ENCODE measurements around the gene TP53TG3B. TPM values are rescaled to one million over a fixed set of nuclear protein-coding genes. Genes with fewer than 3 reads are reported as not detected.
"Not testable (repeated sequence)": the region's sequence is repeated elsewhere in the genome, so short reads cannot be mapped to it uniquely, and the experiment has no call there.

The TP53TG3B gene
- total RNA-seq: not detected

- H3K4me1 Mint-ChIP-seq (ENCODE audit: low read depth); H3K36me3 Mint-ChIP-seq (ENCODE audit: insufficient read depth in 2 of 2); H3K27ac Mint-ChIP-seq; H3K27me3 Mint-ChIP-seq (ENCODE audit: low read depth); H3K9me3 Mint-ChIP-seq; ATAC-seq (replicated peaks in 1 of 2); H3K4me3 Mint-ChIP-seq; DNase-seq: not testable (repeated sequence)
These were observed at the start of gene TP53TG3B for GRCh38 chr16:33360541-33360940. Gene TP53TG3B, plus strand, starts transcription at chr16:33360841. Its CDS starts 68 bp downstream, at chr16:33360909.

- not testable (repeated sequence) for H3K27me3 Mint-ChIP-seq (ENCODE audit: low read depth); H3K36me3 Mint-ChIP-seq (ENCODE audit: insufficient read depth in 2 of 2); H3K4me1 Mint-ChIP-seq (ENCODE audit: low read depth); ATAC-seq (replicated peaks in 1 of 2); H3K4me3 Mint-ChIP-seq; H3K27ac Mint-ChIP-seq; H3K9me3 Mint-ChIP-seq
- DNase-seq: peak; percentile 25 to 31
These were observed 24.2 kb upstream of the TP53TG3B start for GRCh38 chr16:33336226-33337012.

GRCh38 chr16:33337627-33338542, 22.8 kb upstream of the TP53TG3B start:
- DNase-seq: peak; percentile 6 to 11

GRCh38 chr16:33338543-33338951, 22.1 kb upstream of the TP53TG3B start:
- not testable (repeated sequence) for H3K4me3 Mint-ChIP-seq; H3K36me3 Mint-ChIP-seq (ENCODE audit: insufficient read depth in 2 of 2); ATAC-seq (replicated peaks in 1 of 2); H3K9me3 Mint-ChIP-seq; H3K27me3 Mint-ChIP-seq (ENCODE audit: low read depth); H3K4me1 Mint-ChIP-seq (ENCODE audit: low read depth); DNase-seq; H3K27ac Mint-ChIP-seq

More at GRCh38 chr16:33337627-33338542, 22.8 kb upstream of the TP53TG3B start:
- not testable (repeated sequence) for H3K4me1 Mint-ChIP-seq (ENCODE audit: low read depth); ATAC-seq (replicated peaks in 1 of 2); H3K36me3 Mint-ChIP-seq (ENCODE audit: insufficient read depth in 2 of 2); H3K9me3 Mint-ChIP-seq; H3K27ac Mint-ChIP-seq; H3K27me3 Mint-ChIP-seq (ENCODE audit: low read depth); H3K4me3 Mint-ChIP-seq

- H3K4me1 Mint-ChIP-seq (ENCODE audit: low read depth); H3K27me3 Mint-ChIP-seq (ENCODE audit: low read depth); H3K27ac Mint-ChIP-seq; H3K4me3 Mint-ChIP-seq; H3K9me3 Mint-ChIP-seq; H3K36me3 Mint-ChIP-seq (ENCODE audit: insufficient read depth in 2 of 2); ATAC-seq (replicated peaks in 1 of 2): not testable (repeated sequence)
- peak in 1 of 2 donors; percentile 20 for DNase-seq
These were observed 21.3 kb upstream of the TP53TG3B start for GRCh38 chr16:33339093-33340061.

Other genes starting within 250 kb of the TP53TG3B start
- not detected for gene TP53TG3C, start 166.6 kb upstream of the TP53TG3B start, total RNA-seq
- not detected for gene TP53TG3E, start 56.5 kb upstream of the TP53TG3B start, total RNA-seq
- not detected for gene TP53TG3F, start 98.8 kb downstream of the TP53TG3B start, total RNA-seq